DMS153 treated with DMSO at 0.1 percent for 48 hours (cell line): ENCODE results near the gene AUTS2.

Experiments
- DNase-seq: peaks from one replicate; lab custom pipeline; 2025; ENCODE audit not compliant: unreplicated experiment; lab: John Stamatoyannopoulos, UW

AUTS2 gene

DNA sequence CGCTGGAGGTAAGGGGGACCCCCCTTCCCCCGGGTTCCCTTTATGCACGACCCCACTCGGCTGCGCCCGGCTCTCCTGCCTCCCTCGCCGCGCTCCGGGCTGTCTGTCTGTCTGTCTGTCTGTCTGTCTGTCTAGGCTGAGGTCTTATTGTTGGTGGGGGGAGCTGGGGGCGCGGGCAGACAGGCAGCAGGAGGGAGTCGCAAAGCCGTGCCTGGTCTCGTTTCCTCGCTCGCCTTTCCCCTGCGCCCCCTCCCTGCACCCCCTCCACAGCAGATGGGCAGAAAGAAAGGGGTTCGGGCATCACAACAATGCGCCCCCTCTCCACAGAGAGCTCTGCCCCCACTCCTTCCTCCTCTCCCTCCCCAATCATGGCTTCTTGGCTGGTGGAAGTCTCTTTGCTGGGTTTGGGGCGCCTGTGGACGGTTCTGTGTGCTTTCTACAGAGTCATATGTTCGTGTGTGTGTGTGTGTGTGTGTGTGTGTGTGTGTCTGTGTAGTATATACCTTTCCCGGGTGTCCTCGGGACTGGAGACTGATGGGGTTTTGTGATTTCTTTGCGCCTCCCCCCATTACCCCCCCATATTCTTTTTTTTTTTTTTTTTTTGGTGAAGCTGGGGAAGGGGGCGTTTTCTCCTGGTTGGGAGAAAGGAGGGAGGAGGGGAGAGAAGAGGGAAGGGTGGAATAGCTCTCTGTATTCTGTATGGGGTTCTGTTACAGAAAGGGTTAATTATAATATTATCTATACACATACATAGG is 1.9 kb downstream of the AUTS2 start:
- DNase-seq = no peak

DNA sequence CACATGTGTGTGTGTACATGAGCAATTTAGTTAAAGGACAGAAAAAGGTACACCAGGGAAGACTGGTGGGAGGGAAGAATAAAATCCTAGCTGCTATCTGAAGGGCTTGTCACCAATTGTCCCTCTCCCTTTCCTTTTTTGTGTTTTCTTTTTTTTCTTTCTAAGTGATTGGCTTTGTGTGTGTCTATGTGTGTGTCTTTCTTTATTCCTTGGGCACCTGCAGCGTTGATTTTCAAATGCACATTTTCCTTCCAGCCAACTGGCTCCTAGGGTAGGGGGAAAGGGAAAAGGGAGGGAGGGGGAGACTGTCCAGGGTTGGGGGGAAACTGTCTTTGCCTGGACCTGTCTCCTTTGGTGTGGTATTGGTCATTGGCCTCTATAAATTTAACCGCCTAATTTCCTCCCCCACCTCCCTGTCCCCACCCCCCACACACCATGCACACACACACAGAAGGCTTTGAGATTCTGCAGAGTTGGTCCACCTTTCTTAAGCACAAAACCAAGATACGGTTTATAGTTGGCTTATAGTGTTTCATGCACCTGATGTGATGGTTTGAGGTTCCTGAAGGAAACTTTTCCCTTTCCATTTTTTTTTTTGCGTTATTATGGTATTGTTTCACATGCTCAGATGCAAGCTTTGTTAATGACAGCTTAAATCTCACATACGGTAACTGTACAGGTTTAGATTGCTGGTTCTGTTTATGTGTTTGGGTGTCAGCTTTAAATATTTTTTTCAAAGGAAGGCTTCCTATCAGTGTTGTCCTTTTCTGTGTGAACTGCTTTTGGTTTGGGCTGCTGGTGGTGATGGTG is 2.6 kb downstream of the AUTS2 start:
- no peak for DNase-seq

DNA sequence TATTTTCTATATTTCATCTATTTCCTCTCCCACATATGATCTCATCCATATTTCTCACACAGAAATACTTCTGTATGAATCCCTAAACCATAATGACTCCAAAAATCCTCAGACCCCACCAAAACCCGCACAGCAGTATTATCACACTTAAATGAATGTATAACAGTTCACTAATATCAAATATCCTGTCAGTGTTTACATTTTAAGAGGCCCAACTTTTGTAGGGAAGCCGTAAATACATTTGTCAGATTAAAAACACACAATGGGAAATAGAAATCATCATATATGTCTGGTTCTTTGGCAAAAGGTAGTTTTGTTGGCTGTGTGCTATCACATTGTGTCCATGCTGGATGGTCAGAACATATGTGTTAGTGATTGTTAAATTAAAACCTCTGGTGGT is 4.2 kb downstream of the AUTS2 start:
- DNase-seq = no peak

GRCh38 chr7:69603351-69603750 is 5.1 kb downstream of the AUTS2 start:
- no peak for DNase-seq

GRCh38 chr7:69603937-69604494 is 5.7 kb downstream of the AUTS2 start:
- DNase-seq = no peak

- no peak for DNase-seq
Measured at GRCh38 chr7:69605070-69605469, 6.8 kb downstream of the AUTS2 start.

GRCh38 chr7:69605546-69605945 is 7.3 kb downstream of the AUTS2 start:
- DNase-seq = no peak

GRCh38 chr7:69608049-69608448 is 9.8 kb downstream of the AUTS2 start:
- no peak for DNase-seq

GRCh38 chr7:69608878-69609277 is 10.6 kb downstream of the AUTS2 start:
- no peak for DNase-seq

DNA sequence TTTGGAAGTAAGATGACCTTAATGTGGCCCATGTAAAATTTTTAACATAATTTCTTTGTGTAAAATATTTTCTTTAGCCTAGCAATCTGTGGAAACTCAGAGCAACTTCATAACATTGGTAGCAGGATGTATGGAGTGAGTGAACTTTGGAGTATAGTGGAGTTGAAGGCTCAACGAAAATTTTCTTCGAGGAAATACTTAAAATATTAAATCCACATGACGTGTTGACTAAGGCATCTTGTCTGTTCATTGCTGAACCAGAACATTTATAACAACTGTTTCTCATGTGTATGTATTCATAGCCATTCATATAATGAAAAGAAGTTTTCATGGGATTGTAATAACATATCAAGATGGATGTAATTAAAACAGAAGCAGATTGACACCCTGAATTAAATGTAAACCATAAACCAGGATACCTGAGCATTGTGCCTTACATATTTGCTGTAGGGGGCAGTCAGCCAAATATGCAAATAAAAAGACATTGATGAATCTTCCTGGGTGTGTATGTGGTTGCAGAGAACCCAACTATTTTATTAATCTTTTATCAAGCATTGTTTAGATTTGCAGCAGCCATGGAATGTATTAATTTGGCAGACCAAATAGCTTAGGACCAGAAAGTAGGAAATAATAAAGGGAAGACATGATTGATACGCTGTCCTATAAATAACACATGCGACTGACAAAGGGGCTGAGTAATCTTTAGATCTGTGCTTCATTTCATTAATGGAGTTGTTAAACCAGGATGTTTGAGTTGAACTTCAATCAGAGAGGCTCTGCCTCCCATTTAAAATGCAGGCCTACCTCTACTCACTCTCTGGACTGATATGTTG is 11.5 kb downstream of the AUTS2 start:
- DNase-seq = no peak

DNA sequence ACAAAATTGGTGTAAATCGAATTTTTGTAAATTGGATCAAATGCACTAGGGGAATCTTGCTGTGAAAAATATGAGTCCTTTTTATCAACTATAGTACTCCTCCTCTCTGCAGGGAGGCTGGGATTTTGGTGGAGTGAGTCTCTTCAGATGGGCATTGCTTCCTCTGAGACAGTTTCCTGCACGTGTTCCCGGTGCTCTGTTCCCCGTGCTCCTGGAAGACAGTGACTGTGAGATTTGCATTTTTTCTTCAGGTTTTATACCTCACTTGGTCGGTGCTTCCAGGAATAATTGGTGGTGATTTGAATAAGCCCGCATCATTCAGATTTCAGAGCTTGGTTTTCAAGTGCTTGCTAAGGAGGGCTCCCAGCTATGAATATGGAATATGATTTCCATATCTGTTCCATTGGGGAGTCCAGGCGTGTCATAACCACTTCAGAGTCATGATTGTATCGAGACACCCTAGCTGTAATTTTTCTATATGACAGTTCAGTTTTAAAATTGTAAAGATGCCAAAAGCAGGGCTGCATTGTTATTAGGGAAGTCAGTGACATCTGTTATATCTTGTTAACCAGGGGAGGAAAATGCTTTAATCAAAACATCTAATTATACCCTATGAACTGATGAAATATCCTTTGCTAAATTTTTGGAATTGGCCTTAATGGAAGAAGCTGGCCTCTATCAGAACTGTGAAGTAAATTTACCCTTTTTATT is 12.3 kb downstream of the AUTS2 start:
- DNase-seq = no peak

DNA sequence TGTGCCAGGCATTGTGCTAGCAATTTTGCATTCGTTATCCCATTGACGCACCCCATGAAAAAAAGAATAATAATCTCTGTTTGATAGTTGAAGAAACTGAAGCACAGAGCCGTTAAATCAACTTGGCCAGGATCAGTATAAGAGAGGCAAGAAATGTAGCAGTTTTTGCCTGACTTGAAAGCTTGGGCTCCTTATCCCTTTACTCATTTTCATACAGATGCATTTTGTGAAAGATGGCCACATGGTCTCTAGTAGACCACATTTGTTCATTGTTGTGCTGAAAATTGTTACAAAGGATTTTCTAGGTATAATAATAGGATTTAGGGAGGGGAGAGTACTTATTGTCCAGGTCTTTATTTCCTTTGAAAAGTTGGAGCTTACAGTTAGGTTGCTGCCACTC is 14.7 kb downstream of the AUTS2 start:
- no peak for DNase-seq

DNA sequence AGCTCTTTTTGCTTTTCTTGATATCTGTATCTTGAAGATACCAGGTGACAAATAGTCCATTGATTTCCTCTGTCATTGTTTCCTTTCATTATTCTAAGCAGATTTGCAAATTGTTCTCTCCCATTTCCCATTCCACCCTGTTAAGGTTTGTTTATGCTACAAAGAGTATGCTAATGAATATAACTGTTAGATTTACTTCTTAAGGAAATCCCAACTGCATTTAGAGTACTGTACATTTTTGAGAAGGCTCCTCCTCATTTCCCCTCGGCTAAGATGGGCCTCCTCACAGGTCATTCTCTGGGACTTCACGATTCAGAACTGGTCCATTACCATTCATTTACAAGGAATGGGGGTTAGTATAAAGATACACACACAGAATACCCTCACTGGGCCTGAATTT is 15.6 kb downstream of the AUTS2 start:
- DNase-seq = no peak

DNA sequence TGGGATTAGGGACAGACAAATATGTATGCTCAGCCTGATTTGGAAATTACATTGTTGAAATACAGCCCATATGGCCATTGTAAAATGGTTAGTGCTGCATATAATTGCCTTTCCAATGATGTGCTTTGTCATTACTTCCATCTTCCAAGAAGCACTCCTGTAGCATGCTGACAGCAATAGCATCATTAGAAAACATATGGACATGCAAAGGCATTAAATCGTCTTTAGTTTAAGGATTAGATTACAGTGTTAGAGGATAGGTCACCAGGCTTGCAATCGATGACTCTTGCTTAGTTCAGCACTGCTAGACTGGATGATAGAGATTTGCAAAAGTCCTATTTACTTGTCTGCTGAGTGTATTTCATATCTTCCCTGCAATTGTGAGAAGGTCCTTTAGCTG is 17.4 kb downstream of the AUTS2 start:
- DNase-seq = no peak

DNA sequence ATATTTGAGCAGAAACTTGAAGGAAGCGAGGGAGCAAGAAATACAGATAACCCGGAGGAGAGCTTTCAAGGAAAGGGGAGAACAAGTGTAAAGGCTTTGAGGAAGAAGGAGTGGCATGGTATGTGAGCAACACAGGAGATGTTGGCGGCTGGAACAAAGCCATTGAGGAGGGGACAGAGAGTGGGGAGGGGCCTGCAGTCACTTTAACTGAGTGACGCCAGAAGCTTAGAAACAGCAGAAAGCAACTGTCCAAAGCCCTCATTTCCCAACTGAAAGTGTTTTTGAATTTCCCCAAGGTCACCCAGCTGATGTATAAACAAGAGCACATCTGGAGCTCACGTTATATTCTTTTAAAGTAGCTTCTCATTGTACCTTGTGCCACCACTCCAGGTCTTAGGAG is 19.1 kb downstream of the AUTS2 start:
- no peak for DNase-seq

DNA sequence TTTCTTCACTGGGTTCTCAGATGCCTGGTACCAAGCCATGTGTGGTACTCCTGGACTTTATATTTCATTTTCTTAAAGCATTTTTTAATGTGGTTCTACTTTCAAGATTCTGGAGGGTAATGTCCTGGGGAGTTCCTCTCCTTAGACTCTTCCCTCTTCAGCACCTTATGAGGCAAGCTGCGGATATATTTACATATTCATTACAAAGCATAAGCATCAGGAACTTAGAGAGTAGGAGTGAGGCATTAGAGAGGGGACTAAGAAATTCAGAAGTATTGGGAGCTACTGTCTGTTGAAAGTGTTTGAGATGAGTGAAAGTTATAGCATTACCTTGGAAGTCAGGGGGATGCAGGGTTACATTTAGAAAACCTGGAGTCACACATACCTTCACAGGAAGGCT is 20.8 kb downstream of the AUTS2 start:
- DNase-seq = no peak

DNA sequence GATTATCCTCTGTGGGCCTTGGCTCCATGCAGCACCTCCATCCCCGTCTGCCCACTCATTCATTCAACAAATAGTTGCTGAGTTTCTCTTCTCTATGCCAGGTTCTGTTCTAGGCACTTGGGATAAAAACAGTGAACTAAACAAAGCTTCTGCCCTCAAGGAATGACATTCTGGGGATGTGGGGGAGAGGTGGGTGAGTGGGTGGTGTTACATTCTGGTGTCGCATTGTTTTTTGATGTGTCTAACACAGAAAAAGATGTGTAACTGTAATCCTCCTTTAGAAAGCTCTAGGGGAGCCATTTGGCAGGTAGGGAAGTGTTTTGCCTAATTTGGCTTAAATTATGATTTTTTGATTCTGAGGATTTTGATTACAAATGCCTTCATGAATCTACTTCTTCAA is 21.4 kb downstream of the AUTS2 start:
- DNase-seq = no peak

- no peak for DNase-seq
Measured at GRCh38 chr7:69620063-69620462, 21.8 kb downstream of the AUTS2 start.

DNA sequence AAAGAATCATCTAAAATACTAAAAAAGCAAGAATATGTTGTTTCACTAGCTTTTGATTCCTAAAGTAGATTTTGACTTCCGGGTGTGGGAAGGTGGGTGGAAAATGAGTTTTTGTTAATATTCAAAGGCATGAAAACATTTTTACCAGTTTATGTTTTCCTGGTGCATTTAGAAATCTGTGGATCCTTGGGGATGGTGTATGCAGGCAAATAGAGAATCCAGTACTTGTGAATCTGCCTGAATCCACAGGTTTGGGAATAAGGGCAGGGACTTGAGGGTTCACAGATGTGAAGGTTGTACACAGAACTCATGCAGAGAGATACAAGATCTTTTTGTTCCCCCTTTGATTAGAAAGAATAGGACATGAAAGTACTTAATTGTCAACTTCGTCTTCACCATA is 22.4 kb downstream of the AUTS2 start:
- DNase-seq = no peak

DNA sequence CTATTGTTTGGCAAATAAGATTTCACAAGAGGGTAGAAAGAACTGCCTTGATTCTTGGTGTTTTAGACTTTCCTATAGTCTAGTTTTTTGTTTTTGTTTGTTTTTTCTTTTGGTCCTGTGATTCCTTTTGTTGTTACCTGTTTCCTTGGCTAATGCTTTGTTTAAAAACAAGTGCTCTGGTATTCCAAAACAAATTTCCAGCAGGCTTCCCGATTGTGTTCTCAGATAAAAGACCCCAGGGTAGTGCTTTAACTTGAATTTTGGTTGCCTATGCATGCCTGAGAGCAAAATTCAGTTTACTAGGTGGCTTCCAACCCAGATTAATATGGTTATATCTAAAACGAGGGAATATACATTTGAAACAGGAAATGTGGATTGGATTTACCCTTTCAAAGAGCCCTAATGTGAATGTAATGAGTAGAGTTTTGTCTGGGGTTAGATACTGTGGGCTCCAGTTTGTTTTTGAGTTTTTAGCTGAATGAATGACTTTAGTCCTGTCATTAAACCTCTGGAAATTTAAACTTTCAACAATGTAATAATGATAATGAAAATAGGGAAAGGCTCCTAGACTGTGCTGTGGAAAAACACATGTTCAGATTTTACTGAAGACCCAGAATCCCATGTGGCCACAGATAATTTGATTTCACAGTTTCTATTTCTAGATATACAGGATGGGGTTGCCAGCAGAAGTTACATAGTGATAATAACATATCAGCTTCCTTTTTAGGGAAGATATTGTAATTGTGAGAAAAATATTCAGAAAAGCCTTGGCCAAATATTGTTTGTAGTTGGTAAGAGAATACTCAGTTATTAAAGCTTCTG is 23.9 kb downstream of the AUTS2 start:
- DNase-seq = no peak
